ENCODE measurements around the gene ANGPTL7.

The ANGPTL7 gene

DNA sequence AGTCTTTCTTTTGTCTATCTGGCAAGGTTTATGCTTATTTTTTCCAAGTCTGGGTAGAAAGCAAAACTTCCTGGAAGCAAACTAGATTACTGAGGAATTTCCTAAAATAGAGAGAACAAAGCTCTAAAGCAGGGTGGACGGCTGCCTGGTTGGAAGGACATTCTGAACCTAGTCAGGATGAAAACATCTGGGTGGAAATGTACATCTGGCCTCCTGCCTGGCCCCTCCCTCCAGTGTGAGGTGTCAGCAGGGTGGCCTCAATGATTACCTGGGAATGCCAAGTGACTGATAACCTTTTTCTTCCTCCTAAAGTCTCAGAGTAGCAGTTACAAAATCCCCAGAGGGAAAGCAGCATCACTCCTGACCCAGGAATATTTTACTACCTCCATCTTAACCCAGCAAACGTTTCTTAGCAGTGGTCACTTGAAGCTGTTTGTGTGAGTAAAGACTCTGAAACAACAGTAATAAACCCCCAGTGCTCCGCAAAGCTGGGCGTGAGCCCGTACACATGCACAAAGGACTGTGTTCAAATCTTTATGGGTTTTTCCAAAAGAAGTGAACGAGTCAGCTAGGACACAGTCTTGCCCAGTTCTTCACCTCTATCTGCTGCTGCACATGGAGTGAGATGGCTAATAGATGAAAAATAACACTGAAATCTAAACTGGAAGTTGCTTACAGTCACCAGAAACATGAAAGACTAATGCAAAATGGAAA, 18.9 kb downstream of the ANGPTL7 start:
- DNase-seq: no peak

DNA sequence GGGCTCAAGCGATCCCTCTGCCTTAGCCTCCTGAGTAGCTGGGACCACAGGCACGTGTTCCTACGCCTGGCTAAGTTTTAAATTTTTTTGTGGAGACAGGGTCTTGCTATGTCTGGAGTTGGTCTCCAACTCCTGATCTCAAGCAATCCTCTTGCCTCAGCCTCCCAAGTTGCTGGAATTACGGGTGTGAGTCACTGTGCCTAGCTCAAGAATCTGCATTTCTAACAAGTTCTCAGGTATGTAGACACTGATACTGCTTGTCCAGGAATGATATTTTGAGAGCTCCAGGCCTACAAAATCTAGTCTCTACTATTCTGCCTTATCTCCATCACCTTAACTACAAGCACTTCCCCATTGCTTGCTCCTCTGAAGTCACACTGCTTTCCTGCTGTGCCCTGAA, 22.3 kb downstream of the ANGPTL7 start:
- DNase-seq: no peak

DNA sequence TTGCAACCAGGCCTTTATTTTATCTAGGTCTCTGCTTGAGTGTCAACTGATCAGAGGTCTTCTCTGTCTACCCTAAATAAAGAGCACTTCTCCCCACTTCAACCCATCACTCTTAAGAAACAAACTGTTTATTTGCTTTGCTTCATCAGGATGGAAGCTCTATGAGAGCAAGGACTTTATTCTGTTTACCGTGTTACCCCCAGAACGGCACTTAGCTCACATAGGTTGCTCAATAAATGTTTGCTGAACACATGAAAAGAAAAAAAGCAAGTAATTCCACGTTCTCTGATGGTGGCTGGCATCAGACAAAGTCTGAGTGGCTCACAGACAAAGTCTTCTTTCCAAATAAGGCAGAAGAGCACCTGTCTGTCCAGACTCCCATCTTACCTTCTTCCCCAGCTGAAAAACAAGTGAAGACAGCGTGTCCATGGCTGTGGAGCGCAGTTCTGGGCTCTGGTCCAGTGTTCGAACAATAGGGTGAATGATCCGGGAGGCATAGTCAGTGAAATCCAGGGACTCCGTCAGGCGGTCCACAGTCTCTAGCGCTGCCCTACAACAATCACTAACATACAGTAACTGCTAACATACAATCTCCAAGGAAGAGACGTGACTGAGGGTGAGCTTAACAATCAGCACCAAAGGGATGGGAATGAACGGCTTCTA, 22.9 kb downstream of the ANGPTL7 start:
- DNase-seq: no peak

DNA sequence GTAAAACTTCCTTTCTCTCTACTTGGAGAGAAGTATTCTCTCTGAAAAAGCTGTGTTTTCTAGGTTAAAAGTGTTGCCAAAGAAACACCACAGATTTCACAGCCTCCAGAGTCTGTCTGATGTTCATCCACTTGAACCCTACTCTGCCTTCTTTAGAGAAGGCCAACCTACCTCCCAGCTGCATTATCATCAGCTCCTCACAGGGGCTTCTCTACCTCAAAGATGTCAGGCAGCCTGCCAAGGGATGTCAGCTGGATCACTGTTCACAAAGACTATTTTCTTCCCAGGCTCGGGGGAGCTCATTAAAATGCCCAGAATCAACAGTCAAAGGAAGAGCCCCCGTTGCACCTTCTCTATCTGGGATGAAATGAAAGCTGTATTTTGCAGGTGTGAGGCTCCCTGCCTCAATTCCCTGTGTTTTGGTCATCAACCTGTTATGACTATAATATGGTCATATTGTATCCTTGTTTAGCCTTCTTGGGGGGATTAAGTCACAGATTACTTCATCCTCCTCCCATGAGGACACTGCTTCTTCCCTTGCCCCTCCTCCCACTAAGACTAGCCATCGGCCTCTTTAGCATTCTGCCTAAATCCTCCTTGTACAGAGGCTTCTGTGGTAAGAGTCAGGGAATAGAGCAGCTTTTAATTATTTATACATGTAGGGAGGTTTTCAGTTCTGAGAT, 25.7 kb downstream of the ANGPTL7 start:
- no peak for DNase-seq

DNA sequence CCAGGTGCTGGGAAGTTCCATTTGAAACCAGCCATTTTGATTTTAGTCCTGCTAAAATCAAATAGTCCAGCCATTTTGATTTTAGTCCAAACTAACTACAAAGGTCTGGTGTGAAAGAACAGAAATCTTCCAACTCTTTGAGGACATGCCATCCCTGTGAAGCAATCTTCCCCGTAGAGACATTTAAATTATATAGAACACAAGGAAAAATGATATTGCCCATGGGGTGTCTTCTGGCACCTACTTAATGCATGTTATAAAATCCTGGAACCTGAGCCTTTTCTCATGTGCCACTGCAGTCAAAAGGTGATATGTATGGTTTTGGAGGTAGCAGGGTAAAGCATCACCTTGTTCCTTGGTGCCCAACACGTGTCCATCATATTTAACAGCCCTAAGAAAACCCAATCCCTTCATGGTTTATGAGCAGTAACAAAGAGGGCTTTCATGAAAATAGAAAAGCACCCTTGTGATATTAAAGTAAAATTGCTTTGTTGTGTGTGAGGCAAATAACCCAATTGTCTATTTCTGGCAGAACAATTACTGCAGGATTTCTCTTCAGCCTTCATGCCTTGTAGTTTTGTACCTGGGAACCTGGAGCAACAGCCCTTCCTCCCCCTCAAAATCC, 26.3 kb downstream of the ANGPTL7 start:
- no peak for DNase-seq

DNA sequence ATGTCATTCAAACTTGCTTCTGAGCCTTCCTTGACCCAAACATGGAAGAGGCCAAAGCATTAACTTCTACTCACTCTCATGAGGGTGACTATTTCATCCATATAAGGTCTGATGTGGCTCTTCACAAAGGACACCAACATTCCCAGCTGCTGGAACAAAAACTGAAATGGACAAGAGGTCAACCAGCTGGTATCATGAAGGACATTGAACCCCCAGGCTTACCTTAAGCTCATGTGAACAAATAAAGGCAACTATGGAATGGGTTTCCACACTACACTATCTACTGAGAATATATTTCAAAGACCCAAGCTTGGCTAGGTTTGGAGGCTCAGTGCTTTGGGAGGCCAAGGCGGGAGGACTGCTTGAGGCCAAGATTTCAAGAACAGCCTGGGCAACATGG, 26.9 kb downstream of the ANGPTL7 start:
- DNase-seq: no peak

DNA sequence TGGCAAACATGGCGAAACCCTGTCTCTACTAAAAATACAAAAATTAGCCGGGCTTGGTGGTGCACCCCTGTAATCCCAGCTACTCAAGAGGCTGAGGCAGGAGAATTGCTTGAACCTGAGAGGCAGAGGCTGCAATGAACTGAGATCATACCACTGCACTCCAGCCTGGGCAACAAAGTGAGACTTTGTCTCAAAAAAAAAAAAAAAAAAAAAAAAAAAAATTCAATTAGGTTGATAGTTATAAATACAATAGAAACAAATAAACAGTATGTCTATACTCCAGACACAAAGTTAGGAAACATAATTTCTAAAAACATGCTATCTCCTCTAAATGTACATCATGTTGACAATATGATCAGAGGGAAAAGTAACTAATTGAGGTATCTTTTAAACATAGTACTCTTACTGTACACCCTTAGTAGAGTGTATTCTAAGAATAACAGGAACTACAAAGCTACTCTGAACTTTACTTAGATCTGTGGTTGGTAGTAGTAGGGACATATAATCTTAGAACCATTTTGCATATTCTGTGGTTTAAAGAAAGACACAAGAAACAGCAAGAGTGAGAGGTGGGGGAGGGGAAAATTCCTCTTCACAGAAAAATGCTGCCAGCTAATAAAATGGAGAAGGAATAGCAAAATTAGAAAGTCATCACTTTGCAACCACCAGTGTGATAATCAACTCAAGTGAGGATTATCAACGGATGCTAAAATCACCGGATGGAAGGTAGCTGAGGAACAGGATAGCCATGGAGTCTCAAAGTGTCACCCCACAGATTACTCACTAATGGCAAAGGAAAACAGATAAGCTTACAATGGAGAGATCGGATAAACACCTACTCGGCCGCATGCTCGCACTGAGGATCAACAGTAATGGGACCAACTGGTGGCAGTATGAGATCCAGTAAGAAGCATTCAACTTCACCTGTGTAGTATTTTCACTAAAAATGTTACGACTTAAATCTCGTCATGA, 38.2 kb downstream of the ANGPTL7 start:
- DNase-seq: no peak

DNA sequence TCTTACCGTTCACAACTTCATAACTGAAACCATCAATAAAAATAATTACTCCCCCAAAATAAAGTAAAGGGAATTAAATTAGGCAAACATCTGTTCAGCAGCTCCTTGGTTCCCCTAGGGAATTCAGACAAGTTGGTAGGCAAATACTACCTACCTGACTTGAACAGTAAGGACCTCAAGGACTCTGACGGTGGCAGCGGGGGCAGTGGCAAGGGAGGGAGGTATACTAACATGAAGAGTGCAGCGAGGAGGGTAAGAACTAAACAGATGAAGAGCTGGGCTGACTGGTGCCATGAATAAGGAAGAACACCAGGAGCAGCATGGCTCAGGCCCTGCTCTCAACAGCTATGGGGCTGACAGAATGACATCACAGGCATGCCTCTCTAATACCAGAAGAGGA, 40.0 kb downstream of the ANGPTL7 start:
- DNase-seq: no peak

DNA sequence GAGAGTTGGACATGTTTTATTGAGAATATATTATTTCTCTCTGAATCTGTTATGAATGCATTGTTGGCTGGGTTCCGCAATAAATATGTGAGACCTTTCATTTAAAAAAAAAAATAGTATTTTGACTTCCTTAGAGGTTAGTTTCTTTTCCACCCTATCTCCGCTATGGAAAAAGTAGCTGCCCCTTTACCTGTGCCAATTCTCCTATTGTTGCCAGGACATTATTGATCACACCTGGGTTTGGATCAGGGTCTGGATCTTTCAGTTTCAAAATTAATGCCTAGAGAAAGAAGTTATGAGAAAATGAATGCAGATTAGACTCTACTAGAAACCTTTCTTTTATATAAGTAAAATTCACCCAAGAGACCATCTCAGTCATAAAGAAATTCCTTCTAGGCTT, 44.1 kb downstream of the ANGPTL7 start:
- DNase-seq: no peak

DNA sequence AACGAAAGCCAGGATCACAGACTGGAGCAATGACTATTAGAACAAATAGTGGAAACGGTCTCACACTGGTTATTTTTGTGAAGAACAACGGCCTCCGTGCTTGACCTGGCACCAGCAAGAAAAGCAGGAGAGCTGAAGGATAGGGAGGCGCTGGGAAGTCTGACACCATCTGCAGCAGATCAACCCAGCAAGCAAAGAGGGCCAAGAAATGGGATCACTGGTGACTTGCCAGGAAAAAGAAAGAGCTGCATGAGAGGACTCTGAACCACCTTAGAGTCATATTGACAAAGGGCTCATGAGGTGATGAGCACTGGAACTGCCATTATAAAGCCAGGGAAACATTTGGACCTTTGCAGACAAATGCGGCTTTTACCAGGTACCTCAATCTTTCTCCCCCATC, 48.2 kb downstream of the ANGPTL7 start:
- no peak for DNase-seq

DNA sequence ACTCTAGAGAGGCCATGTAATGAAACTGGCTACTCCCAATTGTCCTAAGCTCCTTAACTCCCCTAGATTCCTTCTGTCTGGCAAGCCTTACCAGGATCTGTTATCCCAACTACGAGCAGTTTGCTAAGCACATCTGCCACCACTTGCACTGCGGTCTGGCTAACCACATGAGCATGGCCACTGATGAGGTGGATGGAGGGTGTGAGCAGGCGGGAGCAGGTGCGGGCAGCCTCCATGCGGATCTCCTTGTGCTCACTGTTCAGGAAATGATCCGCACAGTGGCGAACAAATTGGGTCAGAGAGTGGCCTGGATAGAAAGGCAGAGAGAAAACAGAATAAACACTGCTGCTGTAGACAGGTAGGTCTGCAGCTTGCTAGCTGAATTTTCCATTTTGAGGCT, 49.2 kb downstream of the ANGPTL7 start:
- no peak for DNase-seq

DNA sequence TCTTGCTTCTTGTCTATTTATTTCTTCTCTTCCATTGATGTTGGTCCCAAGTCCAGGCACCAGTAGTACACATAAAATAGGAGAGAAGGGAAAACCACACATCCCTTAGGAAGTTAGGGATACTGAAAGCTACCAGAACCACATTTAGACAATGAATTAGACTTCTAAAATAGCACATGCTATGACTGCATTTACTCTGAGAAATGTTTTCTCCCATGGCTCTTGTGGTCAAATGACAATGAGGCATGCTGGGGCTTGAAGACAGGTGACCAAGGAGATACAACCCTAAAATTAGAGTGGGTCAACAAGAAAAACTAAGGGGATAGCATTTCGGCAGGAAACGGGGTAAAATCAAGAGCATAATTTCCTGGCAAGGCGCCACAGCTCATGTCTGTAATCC, 56.1 kb downstream of the ANGPTL7 start:
- no peak for DNase-seq
